NAMALWA (cell line): ENCODE data around the gene ABHD2.
A peak's percentile ranks its signal among the peaks of the same experiment; 100 is the strongest.

Experiments
- DNase-seq: peaks from one replicate; pipeline ENCODE4 v3.0.0-alpha.2; 2015; ENCODE audit warnings: low spot score

Gene ABHD2

DNA sequence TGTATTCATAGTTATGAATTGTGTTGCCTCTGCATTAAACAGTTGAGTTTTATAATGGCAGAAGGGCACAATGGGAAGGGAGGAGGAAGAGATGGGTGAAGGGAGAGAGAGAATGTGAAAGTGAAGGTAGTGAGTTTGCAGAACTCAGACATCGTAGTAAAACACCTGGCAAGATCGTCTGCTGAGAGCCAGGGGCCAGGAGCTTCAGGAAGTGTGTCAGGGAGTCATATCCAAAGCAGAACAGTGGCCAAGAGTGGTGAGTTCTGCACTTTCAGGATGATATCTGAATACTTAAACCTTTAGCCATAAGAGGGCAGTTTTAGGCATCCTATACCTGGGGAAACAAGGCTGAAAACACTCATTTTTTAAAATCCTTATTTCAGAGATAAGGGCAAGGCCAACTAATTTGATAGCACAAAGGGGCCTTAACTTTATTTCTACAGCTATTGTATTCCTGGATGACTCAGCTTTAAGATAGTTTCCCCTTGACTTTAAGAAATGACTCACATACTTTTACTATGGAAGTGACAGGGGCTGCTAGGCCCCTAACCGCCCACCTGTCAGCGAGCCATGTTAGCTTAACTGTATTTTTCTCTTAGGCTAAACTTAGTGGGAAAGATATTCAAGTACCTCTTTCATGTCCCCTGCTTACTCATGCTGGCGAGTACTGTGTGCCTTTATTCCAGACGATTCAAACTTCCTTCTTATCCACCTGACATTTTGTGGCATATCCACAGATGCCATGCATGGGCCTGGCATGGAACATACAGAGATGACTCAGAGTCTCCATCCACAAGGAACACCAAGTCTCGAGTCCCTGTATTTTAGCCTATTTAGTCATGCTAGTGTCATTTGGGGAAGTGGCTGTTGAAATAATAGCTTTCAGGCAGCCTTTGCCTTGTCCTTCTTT lies 79.3 kb downstream of the ABHD2 start:
- no peak for DNase-seq

DNA sequence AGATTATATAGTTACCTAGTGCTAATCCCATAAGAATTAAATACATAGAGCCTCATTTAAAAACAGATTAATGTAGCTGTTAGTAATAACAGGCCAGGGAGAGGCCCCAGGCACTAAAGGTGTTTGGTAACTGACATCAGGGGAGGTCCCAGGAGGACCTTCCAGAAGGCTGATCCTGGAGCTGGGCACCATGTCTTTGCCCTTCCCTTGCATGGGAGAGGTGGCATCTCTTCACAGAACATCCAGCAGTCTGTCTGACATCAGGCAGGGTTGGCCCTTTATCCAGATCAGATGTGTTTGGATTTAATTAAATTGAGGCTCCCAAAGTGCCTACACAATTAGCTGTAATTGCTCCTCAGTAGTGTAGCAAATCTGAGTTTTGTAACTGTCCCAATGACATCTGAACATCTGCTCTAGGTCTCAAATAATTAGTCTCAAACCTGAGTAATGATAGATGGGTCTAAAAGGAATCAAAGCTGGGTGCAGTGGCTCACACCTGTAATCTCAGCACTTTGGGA lies 80.1 kb downstream of the ABHD2 start:
- no peak for DNase-seq

DNA sequence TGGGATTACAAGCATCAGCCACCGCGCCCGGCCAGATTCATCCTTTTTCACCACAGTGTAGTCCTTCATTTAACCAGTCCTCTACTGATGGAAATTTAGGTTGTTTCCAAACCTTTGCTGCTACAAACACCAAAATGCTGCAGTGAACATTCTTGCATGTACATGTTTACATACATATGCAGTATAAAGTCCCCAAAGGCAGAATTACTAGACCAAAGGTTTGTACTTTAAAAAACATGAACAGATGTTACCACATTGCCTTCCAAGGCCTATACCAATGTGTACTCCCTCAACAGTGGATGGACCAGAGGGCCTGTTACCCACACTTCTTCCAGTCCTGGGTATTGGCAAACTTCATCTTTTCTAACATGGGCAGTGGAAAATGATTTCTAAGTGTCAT lies 82.1 kb downstream of the ABHD2 start:
- DNase-seq, result no peak

DNA sequence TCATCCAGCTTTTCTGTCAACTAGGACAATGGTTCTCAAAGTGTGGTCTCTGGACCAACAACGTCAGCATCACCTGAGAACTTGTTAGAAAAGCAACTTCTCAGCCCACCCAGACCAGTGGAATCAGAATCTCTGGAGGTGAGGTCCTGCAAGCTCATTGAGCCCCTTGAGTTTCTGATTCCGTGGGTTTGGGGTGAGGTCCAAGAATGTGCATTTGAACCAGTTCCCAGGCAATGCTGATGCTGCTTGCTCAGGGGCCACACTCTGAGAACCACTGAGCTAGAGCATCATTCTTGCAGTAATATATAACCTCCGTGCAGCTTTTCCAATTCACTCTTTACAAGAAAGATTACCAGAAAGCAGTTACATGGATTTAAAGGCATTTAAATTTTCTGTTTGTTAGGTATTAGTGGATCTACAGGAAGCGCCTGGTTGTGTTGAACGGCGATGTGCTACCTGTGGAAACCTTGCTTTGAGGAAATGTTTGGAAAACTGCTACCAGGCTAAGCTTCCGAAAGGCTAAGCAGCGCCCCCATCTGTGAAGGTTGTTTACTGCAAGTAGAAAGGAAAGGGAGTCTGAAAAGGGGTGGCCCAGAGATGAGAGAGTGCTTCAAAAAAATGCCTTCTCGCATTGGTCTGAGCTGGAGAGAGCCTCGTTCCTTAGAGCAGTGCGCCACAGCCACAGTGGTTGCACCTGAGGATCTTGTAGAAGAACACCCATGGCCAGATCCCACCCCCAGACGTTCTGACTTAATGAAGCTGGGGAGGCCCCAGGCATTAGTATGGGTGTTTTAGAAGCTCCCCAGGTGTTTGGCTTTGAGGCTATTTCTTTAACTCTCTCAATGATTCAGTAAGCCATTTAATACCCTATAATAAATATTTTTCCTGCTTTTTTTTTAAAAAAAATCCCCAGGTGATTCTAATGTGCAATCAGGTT lies 83.1 kb downstream of the ABHD2 start:
- peak; percentile 36 for DNase-seq

DNA sequence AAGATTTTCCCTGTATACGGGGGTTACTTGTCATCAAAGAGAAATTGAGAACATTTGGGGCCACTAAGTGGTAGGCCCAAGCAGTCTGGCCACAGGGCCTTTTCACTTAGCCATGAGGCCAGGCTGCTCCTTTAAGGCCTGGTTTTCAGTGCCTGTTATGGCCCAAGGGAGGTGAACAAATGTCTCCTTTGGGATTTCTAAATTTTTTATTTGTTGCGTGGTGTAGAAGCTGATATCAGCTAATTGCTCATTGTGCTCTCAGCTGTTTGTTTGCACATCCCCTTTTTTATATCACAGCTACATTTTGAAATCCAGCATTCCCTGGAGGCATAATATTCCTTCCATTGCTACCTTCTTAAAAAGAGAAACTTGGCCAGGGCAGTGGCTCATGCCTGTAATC lies 84.7 kb downstream of the ABHD2 start:
- DNase-seq, result no peak

- no peak for DNase-seq
Observed at GRCh38 chr15:89174476-89174875, 86.2 kb downstream of the ABHD2 start.

GRCh38 chr15:89175617-89176191 lies 87.4 kb downstream of the ABHD2 start:
- DNase-seq, result no peak

- no peak for DNase-seq
Observed at GRCh38 chr15:89177116-89177515, 88.9 kb downstream of the ABHD2 start.

- DNase-seq, result peak; percentile 86
Observed at GRCh38 chr15:89177633-89178306, 89.5 kb downstream of the ABHD2 start.

GRCh38 chr15:89178307-89178977 lies 90.2 kb downstream of the ABHD2 start:
- DNase-seq, result no peak

- no peak for DNase-seq
Observed at GRCh38 chr15:89179966-89180875, 92.0 kb downstream of the ABHD2 start.

- DNase-seq, result no peak
Observed at GRCh38 chr15:89184357-89184756, 96.1 kb downstream of the ABHD2 start.

DNA sequence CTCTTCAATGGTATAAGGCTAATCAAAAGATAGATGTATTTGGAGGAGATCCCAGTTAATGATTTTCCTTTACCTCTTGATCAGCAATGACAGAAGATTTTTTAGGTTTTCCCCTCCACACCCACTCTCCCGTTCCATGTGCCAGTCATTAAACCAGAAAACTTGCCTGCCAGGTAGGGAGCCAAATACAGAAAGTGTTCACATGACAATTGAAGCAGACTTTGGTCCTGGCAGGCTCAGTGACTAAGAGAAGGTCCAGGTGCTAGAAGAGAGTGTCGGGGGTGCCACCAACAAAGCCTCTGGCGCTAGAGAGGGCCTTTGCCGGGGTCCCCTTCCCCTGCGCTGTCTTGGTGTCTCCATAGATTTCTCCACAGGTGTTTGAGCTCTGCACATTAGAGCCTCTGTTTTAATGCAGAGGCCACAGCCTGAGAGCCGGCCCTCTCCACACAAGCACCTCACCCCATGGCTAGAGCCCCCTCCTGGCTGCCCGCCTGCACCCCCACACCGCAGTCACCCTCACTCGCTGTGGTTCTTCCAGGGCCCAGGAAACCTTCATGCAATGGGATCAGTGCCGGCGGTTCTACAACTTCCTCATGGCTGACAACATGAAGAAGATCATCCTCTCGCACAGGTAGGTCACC lies 96.8 kb downstream of the ABHD2 start:
- DNase-seq, result no peak

GRCh38 chr15:89186803-89187202 lies 98.5 kb downstream of the ABHD2 start:
- DNase-seq, result no peak

GRCh38 chr15:89187301-89187985 lies 99.2 kb downstream of the ABHD2 start:
- DNase-seq, result no peak

DNA sequence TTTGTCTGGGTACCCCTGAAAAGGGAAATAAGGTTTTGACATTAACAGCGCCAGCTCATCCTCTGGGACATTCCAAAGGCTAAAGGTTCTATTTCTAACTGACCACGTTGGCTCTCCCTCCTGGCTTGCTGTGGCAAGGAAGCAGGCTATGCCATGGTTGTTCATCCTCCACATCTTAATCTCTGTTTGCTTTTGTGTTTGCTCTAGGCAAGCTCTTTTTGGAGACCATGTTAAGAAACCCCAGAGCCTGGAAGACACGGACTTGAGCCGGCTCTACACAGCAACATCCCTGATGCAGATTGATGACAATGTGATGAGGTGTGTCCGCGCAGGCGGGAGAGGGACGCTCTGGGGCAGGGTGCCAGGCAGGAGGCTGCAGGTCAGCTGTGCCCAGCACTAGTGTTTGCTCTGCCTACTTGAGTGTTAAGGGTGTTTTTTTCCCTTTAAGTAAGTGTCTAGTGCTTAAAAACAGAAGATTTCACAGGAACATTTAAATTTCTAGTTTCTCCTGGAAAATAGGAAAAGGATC lies 99.8 kb downstream of the ABHD2 start:
- no peak for DNase-seq

- DNase-seq, result no peak
Observed at GRCh38 chr15:89192136-89192535, 103.9 kb downstream of the ABHD2 start.

GRCh38 chr15:89192766-89193165 lies 104.5 kb downstream of the ABHD2 start:
- no peak for DNase-seq

DNA sequence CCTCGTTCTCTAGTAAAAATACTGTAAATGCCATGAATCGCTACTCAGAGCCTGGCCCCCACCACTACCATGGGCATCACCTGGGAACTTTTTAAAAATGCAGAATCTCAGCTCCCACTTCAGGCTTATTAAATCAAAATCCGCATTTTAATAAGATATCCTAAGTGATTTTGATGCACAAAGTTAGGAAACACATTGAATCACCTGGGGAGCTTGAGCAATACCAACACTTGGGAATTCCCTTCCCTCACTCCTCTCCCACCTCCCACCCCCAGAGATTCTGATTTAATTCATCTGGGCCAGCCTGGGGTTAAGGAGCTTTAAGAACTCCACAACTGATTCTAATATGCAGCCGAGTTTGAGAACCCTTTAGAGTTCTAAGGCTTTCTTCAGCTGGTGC lies 106.4 kb downstream of the ABHD2 start:
- DNase-seq, result no peak
